A549 (cell line): Measurements from ENCODE around the gene GSTM1.

ENCODE experiments used
- CHD2 ChIP-seq: fragments of 150-350 bp; IDR thresholded peaks from 2 replicates; pipeline ENCODE4 v1.6.1; 2014; ENCODE audit warnings: low read length; ENCODE audit not compliant: partially characterized antibody
- CTCF ChIP-seq: fragments of >200 bp; sonication (Bioruptor Twin); formaldehyde crosslinking; IDR thresholded peaks from 3 replicates; pipeline ENCODE4 v1.5.1; 2016
- EP300 ChIP-seq, 2 experiments: fragments of >200 bp; sonication (Bioruptor Twin); formaldehyde crosslinking; IDR thresholded peaks; 2 replicates in 1 of 2; 3 replicates in 1 of 2; pipeline ENCODE4 v1.6.1; 2016 to 2017
- JUNB ChIP-seq: fragments of >200 bp; sonication (Bioruptor Twin); formaldehyde crosslinking; IDR thresholded peaks from 2 replicates; pipeline ENCODE4 v1.6.1; 2016
- MAX ChIP-seq: IDR thresholded peaks from 2 replicates; pipeline ENCODE4 v1.6.1; 2012
- MAZ ChIP-seq: fragments of 150-350 bp; IDR thresholded peaks from 2 replicates; pipeline ENCODE4 v1.6.1; 2014; ENCODE audit warnings: antibody characterized with exemption, low read depth, low read length, borderline replicate concordance
- NR3C1 ChIP-seq: fragments of >200 bp; sonication (Bioruptor Twin); formaldehyde crosslinking; IDR thresholded peaks from 3 replicates; pipeline ENCODE4 v1.6.1; 2017
- RAD21 ChIP-seq, 2 experiments: fragments of >200 bp in 1 of 2; sonication (Bioruptor Twin) in 1 of 2; formaldehyde crosslinking in 1 of 2; IDR thresholded peaks in 1 of 2; conservative IDR thresholded peaks in 1 of 2; 2 replicates in 1 of 2; 3 replicates in 1 of 2; pipeline ENCODE4 v1.6.1; 2012 to 2018; ENCODE audit warnings: inconsistent platforms in 1 of 2
- REST ChIP-seq: fragments of 200-600 bp; sonication (generic); IDR thresholded peaks from 2 replicates; pipeline ENCODE4 v1.6.1; 2016; ENCODE audit warnings: antibody characterized with exemption, mild to moderate bottlenecking, moderate library complexity
- SREBF2 ChIP-seq: fragments of 450-650 bp; IDR thresholded peaks from 2 replicates; pipeline ENCODE4 v1.6.1; 2014; ENCODE audit warnings: mild to moderate bottlenecking, moderate library complexity
- ZSCAN20 ChIP-seq: fragments of 250-450 bp; sonication (Bioruptor Pico); IDR thresholded peaks from 2 replicates; pipeline ENCODE4 v1.8.0; 2022; ENCODE audit warnings: mild to moderate bottlenecking, moderate library complexity

- TF ChIP-seq NR3C1, result no peak
- no peak for TF ChIP-seq REST
- no peak for TF ChIP-seq MAZ
- no peak for TF ChIP-seq ZSCAN20 (CRISPR knock-in tag)
- TF ChIP-seq CTCF, result peak; percentile 25; the same call in 1 of the 3 replicates
- no peak for TF ChIP-seq JUNB
- TF ChIP-seq EP300 (IDR thresholded peaks at IDR 0.05), result no peak
- TF ChIP-seq RAD21 (conservative IDR thresholded peaks at IDR 0.05 in 1 of 2, IDR thresholded peaks at IDR 0.05 in 1 of 2), result peak in 1 of 2 experiments; percentile 52; a peak in 4 of 5 replicates
- no peak for TF ChIP-seq CHD2
- TF ChIP-seq MAX, result no peak
- no peak for TF ChIP-seq SREBF2
These were observed 30.9 kb downstream of the GSTM1 start for GRCh38 chr1:109718495-109718894.
